C4-2B (cell line): Measurements from ENCODE around the gene LATS1.
A peak's percentile ranks its signal among the peaks of the same experiment; 100 is the strongest.

Experiments used
- H3K27ac ChIP-seq: fragments of 450-650 bp; 2 replicates; pipeline ENCODE4 v1.5.1; 2017
- ZFX ChIP-seq: fragments of 450-650 bp; IDR thresholded peaks from 2 replicates; pipeline ENCODE4 v1.6.1; 2017
- TF ChIP-seq, protein P1 (sequence below): fragments of 450-650 bp; conservative IDR thresholded peaks from 2 replicates; pipeline ENCODE4 v1.5.1; 2017; ENCODE audit warnings: mild to moderate bottlenecking

Gene LATS1

DNA sequence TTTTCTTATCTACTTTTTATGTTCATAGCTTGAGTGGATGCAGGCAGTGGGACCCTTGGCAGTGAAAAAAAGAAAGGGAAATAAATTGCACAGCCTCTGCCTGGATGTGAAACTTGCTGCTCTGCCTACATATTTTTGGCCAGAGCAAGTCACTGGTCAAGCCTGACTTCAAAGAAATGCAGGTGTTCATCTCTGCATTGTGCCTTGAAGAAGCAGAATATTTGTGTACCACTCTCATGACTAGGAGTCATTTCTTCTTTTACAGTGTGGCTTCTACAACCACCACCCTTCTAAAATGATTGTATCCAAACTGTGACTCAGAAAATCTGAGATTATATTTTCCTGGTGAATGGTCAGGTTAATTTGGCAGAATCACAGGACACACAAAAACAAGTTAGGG lies 66.8 kb downstream of the LATS1 start:
- TF ChIP-seq ZFX: no peak
- TF ChIP-seq, protein P1, sequence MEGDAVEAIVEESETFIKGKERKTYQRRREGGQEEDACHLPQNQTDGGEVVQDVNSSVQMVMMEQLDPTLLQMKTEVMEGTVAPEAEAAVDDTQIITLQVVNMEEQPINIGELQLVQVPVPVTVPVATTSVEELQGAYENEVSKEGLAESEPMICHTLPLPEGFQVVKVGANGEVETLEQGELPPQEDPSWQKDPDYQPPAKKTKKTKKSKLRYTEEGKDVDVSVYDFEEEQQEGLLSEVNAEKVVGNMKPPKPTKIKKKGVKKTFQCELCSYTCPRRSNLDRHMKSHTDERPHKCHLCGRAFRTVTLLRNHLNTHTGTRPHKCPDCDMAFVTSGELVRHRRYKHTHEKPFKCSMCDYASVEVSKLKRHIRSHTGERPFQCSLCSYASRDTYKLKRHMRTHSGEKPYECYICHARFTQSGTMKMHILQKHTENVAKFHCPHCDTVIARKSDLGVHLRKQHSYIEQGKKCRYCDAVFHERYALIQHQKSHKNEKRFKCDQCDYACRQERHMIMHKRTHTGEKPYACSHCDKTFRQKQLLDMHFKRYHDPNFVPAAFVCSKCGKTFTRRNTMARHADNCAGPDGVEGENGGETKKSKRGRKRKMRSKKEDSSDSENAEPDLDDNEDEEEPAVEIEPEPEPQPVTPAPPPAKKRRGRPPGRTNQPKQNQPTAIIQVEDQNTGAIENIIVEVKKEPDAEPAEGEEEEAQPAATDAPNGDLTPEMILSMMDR: no peak
- no peak overlapping the region for H3K27ac ChIP-seq

DNA sequence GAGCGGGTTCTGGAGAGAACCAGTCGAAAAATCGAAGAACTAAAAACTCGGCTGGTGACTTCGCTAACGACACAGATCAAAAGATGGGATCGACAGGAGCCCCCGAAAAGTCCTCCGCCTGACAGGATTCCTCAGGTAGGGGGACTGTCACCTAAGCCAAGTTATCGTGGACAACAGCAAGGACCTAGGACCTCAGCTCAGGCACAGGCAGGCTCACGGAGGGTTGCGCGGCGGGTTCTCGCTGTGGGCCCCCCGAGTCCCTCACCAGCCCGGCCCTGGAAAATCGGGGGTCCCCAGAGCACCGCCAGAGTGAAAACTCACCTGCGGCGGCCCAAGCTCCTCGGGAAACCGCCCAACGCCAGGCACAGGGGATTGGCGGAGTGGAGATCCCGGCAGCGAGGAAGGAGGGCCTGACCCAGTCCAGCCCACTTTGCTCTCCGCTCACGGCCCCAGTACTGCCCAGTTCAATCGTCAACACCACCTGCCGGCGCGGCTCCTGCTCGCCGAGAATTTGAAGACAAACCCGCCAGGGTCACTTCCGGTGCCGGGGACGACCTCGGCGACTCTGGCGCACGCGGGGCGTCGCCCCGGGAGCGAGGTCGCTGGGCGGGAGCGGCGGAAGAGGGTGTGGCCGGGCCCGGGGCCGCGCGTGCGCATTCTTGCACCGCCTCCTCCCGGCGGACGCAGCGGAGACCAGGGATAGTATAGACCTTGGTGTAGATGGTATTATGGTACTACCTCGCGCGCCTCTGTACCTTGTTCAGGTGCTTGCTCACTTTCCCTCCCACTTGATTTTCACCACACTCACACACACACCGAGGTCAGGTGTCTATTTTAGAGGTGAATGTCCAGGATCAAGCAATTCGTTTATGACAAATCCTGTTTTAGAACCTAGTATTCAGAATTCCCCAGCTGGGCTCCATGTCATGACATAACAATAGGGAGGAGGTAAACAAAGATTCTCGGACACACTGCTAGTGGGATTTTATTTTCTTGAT lies 69.5 kb downstream of the LATS1 start, which contains the start of gene KATNA1:
TSS of gene KATNA1 (minus strand) at position 567 of the 998 bp plus-strand sequence. CDS start 10,167 bp downstream, outside the sequence.
- TF ChIP-seq ZFX: 0 out of 2 replicates have a peak, but pooled peaks have one; percentile 21
- TF ChIP-seq, protein P1: no peak; the same call in 1 of the 2 replicates
- H3K27ac ChIP-seq: peak within 1 kb of the TSS; percentile 90

DNA sequence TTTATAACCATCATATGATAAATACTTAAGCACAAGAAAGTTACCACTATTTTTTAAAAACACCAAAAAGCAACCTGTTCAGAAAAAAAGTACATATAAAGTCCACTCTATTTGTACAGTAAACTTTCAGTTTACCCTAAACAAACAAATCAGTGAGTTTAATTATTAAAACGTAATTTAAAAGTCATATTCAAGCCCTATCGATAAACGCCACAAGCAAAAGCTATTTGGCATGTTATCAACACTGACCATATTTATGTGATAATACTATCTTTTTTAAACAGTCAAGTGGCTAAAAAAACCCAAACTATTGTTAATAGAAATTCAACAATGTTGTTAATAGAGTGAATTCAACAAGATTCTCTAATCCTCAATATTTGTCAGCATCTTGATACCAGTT lies 71.3 kb downstream of the LATS1 start:
- TF ChIP-seq, protein P1: no peak
- no peak for TF ChIP-seq ZFX
- H3K27ac ChIP-seq: no peak overlapping the region

DNA sequence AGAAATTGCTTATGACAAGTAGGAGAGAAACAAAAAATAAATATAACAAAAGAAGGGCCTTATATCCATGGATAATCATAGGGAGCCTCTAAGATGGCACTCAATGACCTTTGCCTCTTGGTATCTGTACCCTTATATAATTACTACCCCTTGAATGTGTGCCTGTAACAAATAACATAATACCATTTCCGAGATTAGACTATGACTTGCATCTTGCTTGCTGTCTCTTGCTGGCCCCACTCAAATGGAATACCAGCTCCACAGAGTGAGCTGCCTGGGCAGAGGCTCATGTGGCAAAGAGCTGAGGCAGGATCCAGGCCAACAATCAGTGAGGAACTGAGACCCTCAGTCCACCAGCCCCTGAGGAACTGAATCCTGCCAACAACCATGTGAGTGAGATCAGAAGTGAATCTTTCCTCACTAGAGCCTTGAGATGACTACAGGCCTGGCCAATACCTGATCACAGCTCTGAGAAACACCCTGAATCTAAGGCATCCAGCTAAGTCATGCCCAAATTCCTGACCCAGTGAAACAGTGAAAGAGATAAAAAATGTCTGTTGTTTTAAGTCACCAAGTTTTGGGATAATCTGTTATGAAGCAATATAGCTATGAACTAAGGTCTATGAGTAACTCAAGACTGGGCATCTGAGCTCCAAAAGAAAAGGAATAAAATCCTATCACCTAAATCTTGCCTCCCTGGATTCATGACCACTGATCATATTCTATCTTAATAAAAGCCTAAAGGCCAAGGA lies 74.9 kb downstream of the LATS1 start:
- TF ChIP-seq ZFX: no peak
- TF ChIP-seq, protein P1: no peak
- no peak overlapping the region for H3K27ac ChIP-seq

DNA sequence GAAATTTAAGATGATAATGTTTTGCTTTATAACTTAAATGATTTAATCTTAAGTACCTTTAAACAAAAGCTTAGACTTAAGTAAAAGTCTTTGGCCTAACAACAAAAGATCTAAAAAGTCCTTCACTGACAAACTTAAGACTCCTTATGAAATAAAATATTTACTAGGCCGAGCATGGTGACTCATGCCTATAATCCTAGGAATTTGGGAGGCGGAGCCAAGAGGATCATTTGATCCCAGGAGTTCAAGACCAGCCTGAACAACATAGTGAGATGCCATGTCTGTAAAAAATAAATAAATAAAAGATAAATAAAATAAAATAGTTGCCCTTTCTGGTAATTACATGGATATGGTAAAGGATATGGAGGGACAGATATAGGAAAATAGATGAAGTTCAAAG lies 81.8 kb downstream of the LATS1 start:
- TF ChIP-seq, protein P1: no peak
- TF ChIP-seq ZFX: no peak
- H3K27ac ChIP-seq: no peak overlapping the region

DNA sequence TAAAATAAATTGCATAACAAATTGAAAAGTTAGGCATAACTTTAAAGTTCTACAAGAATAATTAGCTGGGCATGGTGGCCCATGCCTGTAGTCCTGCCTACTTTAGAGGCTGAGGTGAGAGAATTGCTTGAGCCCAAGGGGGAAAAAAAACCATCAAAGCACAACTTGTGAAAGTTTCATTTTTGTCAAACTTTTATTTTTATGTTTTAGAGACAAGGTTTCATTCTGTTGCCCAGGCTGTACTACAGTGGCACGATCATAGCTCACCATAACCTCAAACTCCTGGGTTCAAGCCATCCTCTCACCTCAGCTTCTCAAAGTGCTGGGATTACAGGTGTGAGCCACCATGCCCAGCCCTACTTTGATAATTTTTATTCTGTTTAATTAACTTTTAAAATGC lies 83.6 kb downstream of the LATS1 start:
- no peak overlapping the region for H3K27ac ChIP-seq
- no peak for TF ChIP-seq ZFX

DNA sequence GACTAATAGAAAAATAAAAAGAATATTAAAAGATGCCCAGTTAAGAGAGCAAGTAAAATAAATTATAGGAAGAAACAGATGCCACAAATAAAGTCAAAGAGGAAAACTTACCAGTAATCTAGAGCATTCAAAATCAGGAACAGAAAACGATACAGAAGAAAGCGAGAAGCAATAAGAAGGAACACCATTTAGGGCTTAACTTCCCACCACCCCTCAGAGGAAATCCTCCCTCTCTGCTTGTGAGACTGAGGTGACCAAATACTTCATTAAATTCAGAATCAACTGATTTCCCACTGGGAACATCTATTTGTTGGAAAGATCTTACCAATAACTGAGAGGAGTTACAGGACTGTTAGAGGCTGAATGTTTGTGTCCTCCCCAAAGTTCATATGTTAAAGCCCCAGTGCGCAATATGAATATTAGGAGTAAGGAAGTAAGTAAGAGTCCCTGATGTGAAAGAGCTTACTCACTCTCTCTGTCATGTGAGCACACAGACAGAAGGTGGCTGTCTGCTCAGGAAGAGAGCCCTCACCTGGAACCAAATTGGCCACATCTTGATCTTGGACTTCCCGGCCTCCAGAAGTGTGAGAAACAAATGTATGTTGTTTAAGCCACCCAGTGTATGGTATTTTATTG lies 88.9 kb downstream of the LATS1 start:
- TF ChIP-seq, protein P1: no peak
- no peak for TF ChIP-seq ZFX
- no peak overlapping the region for H3K27ac ChIP-seq
